Bronchial epithelial cell (primary cell): ENCODE measurements around the gene SH3YL1. TPM values are rescaled to one million over a fixed set of nuclear protein-coding genes. Genes with fewer than 3 reads are reported as not detected.

Experiments
- DNase-seq: peaks from one replicate; pipeline ENCODE4 v3.0.0-alpha.2; 2010; ENCODE audit warnings: low read depth
- FAIRE-seq: peaks from 2 replicates; lab custom pipeline; 2011; peaks lifted over from hg19 to GRCh38; lab: Jason Lieb, UNC
- H3K27me3 ChIP-seq: 2 replicates; pipeline ENCODE4 v1.5.1; 2011; ENCODE audit warnings: low read length; ENCODE audit not compliant: control insufficient read depth, insufficient read depth
- H3K36me3 ChIP-seq: 2 replicates; pipeline ENCODE4 v1.5.1; 2011; ENCODE audit warnings: low read length; ENCODE audit not compliant: control insufficient read depth, insufficient read depth
- H3K4me3 ChIP-seq: 2 replicates; pipeline ENCODE4 v1.5.1; 2011; ENCODE audit warnings: mild to moderate bottlenecking, low read depth, low read length, control low read depth
- CTCF ChIP-seq: IDR thresholded peaks from 2 replicates; pipeline ENCODE4 v1.5.1; 2011; ENCODE audit warnings: mild to moderate bottlenecking, moderate library complexity, low read length, control low read depth, inconsistent platforms; ENCODE audit not compliant: insufficient read depth, severe bottlenecking
- total RNA-seq: library from RNA; depleted of rRNA; stranded (reverse); fragments of >200 nt; gene quantifications from 2 replicates; pipeline ENCODE4 v1.2.1, GENCODE V29; 2014

The SH3YL1 gene
- total RNA-seq, 1 donor from 2014 or later, result 104 TPM

- no peaks in the 10 kb centered on the region for H3K27me3 ChIP-seq
Observed at GRCh38 chr2:233030-233429, 30.8 kb downstream of the SH3YL1 start.

GRCh38 chr2:231521-232185 lies 32.2 kb downstream of the SH3YL1 start:
- Histone ChIP-seq H3K36me3 (peaks cover 7% of the 10 kb centered on the region), H3K4me3 (no peak overlapping the region), H3K27me3 (no peaks in the 10 kb centered on the region)
- DNase-seq (no peak), FAIRE-seq (no peak)
- TF ChIP-seq CTCF, result no peak

More at GRCh38 chr2:233030-233429, 30.8 kb downstream of the SH3YL1 start:
- Histone ChIP-seq H3K36me3 (peaks cover 7% of the 10 kb centered on the region), H3K4me3 (no peak overlapping the region)
- FAIRE-seq (no peak), DNase-seq (no peak)
- no peak for TF ChIP-seq CTCF

GRCh38 chr2:228518-229278 lies 35.1 kb downstream of the SH3YL1 start:
- no peak for TF ChIP-seq CTCF
- Histone ChIP-seq H3K36me3 (peaks cover 7% of the 10 kb centered on the region), H3K4me3 (no peak overlapping the region), H3K27me3 (no peaks in the 10 kb centered on the region)
- DNase-seq (no peak), FAIRE-seq (no peak)

- Histone ChIP-seq H3K36me3 (peaks cover 7% of the 10 kb centered on the region), H3K27me3 (no peaks in the 10 kb centered on the region), H3K4me3 (no peak overlapping the region)
- no peak for DNase-seq
- no peak for FAIRE-seq
- TF ChIP-seq CTCF, result no peak
Observed at GRCh38 chr2:228115-228514, 35.7 kb downstream of the SH3YL1 start.

GRCh38 chr2:223971-224760 lies 39.7 kb downstream of the SH3YL1 start:
- H3K4me3 ChIP-seq, result no peak overlapping the region
- no peak for TF ChIP-seq CTCF
- no peak for DNase-seq
- H3K27me3 ChIP-seq, result no peaks in the 10 kb centered on the region
- H3K36me3 ChIP-seq, result peaks cover 5% of the 10 kb centered on the region
- no peak for FAIRE-seq
